Stimulated activated CD8-positive, alpha-beta memory T cell treated with anti-CD3 and anti-CD28 coated beads, Interleukin-15, amount 100 ng/mL, for 24 hours (primary cell): ENCODE measurements around the gene CDH23.

Experiments
- DNase-seq: peaks from one replicate; pipeline ENCODE4 v3.0.0-alpha.2; 2020; ENCODE audit warnings: low read depth

Gene CDH23

DNA sequence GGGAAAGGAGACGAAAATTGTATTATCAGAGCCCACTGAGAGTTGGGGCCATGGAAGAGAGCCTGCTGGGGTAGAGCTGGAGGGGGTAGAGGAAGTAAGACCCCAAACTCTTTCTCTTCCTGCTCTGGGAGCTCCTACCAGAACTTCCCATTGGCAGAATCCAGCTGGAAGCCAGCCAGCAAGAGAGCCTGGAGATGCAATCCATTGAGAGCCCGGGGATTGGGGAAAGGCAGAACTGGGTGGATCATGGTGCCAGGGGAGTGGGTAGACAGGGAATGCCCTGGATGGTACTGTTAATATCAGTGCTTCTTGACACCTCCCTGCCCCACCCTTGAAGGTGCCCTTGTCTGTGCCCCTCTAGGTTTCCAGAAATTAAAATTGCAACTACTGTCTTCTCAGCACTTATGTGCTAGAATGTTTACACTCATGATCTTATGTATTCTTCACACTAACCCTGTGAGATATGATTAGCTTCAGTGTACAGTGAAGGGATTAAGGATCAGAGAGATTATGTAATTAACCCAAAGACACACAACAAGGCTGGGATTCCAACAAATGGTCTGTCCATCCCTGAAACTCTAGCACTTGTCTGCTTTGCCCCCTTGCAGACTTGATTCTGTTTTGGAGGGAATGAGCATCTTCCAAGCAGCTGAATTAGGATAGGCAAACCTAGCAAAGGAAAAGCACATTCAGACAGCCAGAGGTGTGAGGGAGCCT lies 168.7 kb downstream of the CDH23 start:
- no peak for DNase-seq

DNA sequence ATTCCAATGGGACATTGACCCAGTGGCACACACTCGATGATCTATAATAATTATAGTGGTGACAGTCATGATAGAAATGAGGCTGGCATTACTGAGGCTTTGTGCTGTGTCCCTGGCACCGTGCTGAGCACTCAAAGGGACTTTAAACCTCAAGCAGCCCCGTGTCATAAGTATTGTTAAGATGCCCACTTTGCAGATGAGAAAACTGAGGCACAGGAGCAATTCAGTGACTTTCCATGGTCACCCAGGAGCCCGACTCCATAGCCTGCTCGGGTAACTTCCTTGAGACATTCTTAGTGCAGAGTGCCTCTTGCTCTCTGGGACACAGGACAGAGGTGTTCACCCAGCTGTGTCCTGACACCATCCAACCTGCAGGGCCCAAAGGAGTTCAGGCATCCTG lies 170.3 kb downstream of the CDH23 start:
- no peak for DNase-seq

DNA sequence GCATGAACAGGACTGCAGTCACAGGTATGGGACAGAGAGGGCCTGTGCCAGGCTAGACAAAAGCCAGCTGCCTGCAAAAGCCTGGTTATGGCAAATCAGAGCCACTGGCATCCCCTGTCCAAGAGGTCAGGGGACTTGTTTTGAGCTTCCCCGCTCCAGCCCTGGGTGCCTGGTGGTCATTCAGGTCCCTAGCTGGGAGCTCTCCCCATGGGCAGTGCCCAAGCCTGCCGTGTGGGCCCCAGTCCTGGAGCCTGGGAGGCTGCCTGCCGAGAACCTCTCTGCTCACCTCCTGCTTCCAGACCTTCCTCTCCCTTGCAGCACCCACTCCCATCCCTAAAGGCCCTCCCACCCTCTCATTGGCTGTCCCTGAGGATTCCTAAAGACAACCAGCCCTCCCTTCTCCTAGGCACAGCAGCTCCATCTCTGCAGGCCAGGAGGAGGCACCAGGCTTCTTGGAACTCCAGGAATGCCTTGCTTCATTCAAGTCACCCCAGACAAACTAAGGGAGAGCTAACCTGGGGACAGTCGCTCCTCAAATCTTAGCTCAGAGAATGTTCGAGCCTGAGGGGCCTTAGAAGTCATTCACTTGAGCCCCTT lies 172.3 kb downstream of the CDH23 start:
- DNase-seq = no peak

DNA sequence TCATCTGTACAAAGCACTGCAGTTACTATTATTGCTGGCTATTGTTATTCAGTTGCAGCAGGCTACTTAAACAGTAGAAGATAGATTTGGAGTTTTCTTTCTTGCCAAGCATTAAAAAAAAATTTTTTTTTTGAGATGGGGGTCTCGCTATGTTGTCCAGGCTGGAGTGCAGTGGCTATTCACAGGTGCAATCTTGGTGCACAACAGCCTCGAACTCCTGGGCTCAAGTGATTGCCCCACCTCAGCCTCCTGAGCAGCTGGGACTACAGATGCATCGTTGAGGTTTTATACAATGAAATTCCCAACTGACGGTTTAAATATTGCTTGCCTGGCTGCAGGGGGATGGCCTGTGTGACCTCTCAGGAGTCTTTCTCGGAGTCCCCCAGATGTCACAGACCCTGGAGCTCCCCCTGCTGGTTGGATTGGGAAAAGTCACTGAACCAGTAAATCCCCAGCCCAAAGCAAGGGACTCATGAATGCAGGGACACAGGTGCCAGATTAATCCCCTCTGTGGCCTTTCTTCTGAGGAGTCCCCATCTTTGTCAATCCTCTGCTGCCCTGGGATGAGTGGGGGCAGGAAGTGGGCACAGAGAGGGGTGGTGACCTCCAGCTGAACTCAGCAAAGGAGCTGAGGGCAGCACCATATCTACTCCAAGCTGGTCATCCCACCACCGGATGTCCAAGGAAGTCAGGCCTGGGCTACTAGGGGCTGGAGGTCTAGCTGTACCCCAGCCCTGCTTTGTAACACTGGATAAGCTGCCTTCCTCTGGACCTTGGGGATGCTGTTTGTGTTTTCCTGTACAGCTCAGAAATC lies 173.3 kb downstream of the CDH23 start:
- peak; percentile 73 for DNase-seq

DNA sequence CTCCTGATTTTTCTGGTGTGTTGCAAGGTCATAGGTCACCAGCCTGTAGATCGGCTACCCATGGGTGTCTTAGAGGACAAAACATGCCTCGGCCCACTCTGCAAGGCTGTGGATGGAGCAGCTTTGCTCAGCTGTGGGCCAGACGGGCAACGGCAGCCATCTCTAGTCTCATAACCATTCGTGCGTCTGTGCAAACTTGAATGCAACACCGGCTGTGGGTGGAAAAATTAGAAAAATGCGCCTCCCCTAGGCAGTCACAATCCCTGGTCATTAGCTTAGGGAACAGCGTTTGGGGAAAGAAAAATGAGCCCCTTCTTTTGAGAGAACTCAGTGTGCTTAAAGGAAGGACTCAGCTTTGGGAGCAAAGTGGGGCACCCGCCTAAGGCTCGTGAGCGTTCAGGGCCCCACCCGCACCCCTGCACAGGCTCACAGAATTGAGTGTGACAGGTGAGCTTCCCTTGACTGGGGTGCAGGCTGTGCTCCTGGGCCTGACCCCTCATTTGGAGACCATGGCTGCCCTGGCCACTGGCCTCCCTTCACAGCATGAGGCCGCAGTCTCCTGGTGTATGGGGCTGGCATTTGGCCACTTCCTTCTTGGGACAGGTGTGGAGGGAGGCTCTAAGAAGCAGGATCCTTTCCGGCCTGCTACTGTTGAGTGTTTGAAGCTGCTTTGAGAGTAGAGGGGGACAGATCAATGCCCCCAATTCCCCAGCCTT lies 174.9 kb downstream of the CDH23 start:
- DNase-seq = no peak

DNA sequence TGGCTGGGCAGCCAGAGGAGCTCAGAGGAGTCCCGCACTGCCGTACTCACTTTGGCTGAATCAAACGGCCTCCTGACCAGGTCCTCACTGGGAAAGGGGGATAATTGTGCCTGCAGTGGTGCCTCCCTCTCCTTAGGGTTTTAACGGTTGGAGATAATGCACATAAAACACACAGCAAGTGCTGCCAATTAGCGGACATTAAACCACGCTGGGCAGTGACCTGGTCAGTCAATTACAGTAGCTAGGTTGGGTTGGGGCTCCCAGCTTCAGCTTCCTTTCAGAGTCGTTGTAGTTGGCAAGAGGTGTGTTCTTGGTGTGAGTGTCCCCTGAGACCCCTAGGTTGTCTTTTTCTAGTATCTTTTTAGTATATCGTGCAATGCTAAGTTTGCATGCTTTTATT lies 176.2 kb downstream of the CDH23 start:
- DNase-seq = no peak

DNA sequence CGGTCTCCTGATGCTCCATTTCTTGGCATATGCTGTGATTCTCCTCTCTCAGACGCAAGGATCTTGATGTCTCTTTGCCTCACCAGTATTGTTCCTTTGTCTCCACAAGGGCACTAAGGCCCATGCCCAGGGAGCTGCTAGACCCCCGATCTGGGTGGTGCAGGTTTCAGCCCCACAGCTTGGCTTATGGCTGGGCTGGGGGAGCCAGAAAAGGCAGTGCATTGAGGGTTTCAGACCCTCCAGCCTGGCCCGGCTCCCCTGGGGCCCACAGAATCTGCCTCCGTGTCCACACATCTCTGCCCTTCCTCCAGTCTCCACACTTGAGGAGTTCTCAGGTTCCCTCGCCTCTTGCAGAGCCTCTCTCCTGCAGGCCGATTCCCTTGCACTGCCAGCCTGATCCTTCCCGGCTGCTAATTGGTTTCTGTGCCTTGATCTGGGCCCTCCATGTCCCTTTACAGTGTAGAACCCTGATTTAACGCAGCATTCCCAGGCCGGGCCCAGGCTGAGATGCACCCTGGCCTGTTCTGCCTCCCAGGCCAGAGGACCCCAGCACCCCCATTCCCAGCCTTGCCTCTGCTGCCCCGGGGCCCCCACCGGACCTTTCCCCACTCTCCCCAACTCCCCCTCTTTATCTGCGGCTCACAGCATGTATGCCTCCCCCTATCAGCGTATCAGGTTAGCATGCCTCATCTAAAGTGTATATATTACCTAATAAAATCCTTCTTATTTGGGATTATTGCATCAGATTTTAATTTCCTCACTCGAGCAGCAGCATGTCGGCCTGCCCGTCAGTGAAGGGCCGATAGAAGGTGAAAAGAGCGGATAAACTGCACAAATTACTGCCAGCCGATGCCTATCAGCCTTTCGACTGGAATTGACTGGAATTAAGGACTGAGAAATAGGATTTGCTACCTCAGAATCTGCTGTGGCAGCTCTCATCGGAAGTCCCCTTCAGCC lies 177.1 kb downstream of the CDH23 start:
- no peak for DNase-seq

DNA sequence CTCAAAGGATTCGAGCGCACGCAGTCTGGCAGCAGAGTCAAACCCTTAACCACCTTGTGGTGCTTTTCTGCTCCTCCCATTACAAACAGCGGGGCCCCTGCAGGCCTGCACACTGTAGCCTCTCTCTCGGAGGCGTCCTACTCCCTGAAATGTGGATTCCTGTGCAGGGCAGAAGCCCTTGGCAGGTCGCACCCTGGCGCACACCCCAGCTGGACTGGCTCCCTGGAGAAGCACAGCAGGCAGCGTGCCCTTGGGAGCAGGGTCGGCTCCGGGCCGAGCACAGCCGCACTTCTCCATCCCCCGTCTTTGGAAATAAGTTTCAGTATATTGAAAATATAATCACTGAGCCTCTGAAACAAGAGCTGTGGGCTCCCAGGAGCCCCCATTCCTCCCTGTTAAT lies 178.7 kb downstream of the CDH23 start:
- DNase-seq = no peak

DNA sequence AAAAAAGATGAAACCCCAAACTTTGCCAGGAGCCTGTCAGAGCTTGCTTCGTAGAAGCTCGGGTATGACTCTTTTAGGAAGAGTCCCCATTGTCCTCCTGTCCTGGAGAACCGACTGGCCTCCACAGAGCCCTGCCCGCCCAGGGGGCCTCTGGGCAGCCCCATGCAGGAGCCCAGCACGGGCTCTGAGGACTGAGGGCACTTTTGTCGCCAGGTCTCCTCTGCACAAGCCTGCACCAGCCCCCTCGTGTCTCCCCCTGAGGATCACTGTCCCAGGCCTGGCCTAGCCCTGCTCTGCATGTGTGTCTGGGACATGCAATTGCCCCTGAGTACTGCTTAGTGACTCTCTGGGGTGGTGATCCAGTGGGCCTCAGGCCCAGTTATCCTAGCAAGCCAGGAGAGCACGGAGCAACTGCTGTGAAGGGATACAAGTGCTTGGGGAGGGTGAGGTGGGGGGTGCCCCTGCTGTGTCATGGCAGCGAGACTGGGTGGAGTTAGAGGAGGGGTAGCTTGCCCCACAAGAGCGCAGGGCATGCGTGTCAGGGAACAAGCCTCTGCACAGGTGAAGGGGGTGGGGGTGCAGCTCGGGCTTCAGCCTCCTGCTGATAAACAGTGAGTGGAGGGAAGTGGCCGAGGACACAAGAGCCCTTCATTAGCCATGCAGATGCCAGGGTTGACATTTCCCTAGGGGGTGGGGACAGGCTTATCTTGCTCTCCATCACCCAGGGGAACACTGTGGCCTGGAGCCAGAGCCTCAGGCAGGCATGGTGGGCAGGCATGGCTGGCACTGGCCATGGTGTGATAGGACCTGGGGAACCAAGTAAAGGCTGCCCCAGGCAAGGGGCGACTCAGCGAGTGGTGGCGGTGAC lies 179.4 kb downstream of the CDH23 start:
- no peak for DNase-seq

DNA sequence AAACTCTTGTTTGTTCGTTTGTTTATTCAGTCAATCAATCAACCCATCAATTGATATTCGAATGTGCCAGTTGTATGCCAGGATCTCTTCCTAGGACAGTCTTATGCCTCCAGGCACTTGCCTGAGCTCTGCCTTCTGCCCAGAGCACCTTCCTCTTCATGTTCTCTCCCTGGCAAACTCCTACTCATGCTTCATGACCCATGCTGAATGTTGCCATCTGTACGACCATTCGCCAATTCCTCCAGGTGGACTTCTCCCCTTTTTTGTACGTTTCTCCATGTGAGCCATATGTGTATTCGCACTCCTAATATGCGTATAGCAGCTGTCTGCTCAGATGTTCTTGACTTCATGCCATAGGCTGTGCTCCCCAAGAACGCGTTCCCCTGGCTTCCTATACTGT lies 180.1 kb downstream of the CDH23 start:
- DNase-seq = no peak

DNA sequence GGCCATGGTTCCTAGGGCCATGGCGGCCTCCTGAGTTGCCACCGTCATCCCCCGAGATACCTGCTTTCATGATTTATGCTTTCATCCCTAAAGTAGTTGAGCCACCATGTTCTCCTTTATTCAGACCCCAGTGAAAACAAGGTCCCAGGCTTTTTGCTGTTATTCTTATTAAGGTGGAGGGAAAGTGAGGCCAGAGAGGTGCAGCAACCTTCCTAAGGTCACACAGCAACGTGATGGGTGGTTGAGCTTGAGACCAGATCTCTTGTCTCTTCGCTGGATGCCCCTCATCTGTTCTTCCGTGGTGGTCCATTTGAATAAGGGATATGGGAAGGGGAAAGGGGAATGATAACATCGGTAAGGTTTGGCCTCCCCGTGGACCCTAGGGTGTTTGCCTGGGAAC lies 180.6 kb downstream of the CDH23 start:
- DNase-seq = no peak

DNA sequence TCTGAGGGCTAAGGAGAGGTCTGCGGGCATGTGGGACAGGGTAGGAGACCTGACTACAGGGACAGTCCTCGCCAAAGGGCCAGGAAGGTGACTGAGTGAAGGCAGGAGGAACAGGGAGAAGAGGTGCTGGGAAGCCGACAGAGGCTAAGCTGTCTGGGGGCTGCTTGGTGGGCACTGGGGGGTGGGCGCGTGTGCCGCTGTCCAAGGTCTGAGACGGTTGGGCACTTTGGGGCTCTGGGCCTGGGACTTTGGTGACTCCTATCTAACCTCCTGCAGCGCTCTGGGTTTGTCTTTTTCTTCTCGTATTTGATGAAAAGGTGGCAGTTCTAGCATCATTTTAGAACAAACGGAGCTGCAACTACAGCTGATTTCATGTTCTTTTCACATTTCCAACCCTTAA lies 181.3 kb downstream of the CDH23 start:
- DNase-seq = no peak

DNA sequence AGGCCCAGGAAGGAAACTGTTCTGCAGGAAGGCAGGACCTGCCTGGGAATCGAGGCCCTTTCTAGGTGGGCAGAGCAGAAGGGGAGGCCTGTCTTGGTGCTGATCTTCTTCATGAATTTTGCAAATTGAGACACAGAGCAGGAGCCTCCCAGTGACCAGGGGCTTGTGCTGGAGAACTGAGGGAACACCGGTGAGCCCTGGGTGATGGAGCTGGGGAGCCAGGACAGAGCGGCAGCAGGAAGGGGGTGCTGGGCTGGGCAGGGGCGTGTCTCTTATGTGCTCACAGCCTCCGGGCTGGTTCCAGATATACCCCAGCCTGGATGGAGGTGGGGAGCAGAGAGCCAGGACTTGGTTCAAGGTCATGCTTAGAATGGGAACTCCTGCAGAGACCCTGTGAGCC lies 182.9 kb downstream of the CDH23 start:
- DNase-seq = no peak

DNA sequence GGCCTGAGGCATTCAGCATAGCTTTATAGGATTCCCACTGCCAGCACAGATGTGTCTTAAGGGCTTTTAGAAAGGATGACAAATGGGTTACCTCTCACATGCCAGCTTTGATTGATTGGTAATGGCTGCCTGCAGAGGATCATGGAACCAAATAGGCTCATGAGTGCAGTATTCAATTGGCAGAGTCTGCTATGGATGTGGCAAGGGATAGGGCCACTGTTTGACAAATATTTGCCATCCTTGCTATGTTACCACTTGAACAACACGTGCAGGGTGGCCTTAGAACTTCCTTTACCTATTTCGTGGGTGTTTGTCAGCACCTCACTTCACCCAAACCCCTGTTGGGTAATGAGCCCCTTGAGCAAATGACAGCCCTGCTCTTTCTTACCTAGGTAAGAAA lies 183.7 kb downstream of the CDH23 start:
- DNase-seq = no peak

DNA sequence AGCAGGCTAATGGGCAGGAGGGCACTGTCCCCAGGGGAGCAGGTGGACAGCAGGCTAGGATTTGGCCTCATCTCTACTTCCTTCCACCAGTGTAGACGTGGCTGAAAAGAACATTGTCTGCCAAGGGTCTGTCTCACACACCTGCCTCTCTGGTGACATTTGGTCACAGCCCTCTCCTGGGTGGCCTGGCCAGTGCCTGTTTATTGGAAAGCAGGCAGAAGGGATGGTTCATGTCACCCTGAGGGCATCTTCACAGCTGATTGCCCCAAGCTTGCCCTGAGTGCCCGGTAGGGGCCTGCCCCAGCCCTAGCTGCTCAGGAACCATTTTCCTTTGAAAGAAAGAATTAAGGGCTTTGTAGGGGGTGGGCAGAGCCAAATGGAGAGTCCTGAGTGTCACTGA lies 184.2 kb downstream of the CDH23 start:
- DNase-seq = no peak

DNA sequence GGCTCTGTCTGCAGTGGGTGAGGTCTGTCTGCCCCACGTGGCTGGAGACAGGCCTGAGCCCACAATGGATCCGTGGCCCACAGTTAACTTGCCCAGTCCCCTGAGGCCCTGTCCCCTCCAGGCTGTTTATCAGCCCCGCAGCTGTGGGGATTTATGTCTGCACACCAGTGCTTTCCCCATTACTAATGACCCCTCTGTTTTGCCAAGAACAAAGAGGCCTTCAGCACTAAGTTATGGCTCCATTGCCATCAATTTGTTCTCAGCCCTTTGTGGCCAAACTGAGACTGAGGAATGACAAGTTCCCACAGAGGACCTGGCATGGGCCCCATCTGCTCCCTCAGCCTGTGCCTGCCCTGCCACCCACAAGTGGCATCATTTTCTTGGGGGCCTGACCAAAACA lies 184.7 kb downstream of the CDH23 start:
- DNase-seq = no peak

DNA sequence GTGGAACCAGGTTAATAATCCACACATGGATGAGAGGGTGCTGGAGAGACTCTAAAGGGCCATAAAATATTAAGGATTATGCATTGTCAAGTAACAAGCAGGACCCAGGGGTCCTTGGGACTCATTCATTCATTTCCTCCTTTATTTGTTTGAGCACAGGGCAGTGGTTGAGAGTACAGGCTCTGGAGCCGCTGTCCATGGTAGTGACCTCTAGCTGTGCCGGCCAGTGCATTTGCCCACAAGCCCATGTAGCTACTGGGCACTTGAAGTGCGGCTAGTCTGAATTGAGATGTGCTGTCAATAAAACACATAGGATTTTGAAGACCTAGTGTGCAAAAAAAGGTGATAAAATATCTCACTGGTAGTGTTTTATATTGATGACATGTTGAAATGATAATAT lies 185.3 kb downstream of the CDH23 start:
- DNase-seq = no peak

DNA sequence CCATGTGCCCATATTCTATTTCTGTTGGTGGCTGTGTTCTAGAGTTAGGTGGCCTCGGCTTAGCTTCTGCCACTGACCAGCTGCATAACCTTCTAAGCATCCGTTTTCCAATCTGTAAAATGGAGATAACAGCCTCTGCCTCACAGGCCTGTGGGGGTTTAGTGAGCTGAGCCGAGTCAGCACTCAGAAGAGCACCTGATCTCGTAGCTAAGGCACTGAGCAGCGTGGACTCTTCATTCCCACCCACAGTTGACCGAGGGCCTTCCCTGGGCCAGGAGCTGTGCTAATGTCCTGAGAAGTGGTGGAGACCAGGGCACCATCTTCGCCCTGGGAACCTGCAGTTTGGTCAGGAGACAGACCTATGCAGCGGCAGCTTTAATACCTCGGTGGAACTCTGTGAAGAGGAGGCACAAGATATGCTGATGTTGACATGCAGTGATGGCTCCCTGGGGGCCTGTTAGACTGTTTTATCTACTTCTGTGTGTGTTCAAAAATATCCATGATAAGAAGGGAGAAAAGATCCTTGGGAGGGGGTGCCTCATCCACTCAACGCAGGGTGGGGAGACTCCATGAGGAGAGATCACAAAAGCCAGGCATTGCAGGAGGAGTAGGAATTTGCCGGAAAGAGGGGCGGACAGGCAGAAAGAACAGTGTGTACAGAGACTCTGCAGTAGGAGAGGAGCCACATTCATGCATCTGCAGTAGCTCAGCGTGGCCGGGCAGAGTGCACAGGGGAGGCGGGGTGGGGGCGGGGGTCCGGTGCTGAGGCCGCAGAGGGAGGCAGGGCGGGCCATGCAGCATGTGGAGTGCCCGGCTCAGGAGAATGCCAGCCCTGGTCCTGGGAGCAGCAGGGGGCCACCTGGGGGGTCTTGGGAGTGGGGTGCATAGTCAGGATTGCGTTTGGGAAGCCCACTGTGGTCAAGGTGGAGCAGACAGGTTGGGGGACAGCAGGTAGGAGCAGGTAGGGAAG lies 186.1 kb downstream of the CDH23 start:
- DNase-seq = no peak

DNA sequence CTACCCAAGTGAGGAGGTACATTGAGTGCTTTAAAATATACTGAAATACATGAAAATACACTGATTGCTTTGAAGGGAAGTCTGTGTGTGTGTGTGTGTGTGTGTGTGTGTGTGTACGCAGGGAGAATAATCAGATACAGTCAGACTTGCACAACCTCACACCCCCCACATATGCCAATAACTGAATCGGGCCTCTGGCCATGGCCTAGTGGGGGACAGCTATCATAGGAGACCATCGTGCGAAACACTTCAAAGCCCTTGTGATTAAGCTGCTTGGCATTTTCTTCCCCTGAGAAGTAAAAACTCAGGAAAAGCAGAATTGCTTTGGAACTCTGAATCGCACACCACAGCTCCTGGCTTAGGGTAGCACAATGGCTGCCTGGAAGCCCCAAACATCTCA lies 187.7 kb downstream of the CDH23 start:
- DNase-seq = no peak
